Skeletal muscle satellite cell (primary cell): ENCODE results near the gene ASXL1.
"Not testable (repeated sequence)": the region's sequence is repeated elsewhere in the genome, so short reads cannot be mapped to it uniquely, and the experiment has no call there.

ENCODE experiments used
- H3K27me3 ChIP-seq: 2 replicates; pipeline ENCODE4 v1.7.0; 2013; ENCODE audit warnings: low read length; ENCODE audit not compliant: control insufficient read depth, insufficient read depth
- H3K36me3 ChIP-seq: 2 replicates; pipeline ENCODE4 v1.7.0; 2013; ENCODE audit warnings: mild to moderate bottlenecking, control low read depth, low read length; ENCODE audit not compliant: insufficient read depth
- H3K4me1 ChIP-seq: 2 replicates; pipeline ENCODE4 v1.7.0; 2013; ENCODE audit warnings: low read length; ENCODE audit not compliant: control insufficient read depth, insufficient read depth
- H3K4me2 ChIP-seq: 2 replicates; pipeline ENCODE4 v1.7.0; 2013; ENCODE audit warnings: mild to moderate bottlenecking, low read length
- H3K4me3 ChIP-seq: 2 replicates; pipeline ENCODE4 v1.7.0; 2013; ENCODE audit warnings: low read length
- H3K9ac ChIP-seq: 2 replicates; pipeline ENCODE4 v1.7.0; 2013; ENCODE audit warnings: mild to moderate bottlenecking, low read depth, low read length, moderate library complexity
- H3K9me3 ChIP-seq: replicated peaks from 2 replicates; pipeline ENCODE4 v1.7.0; 2013; ENCODE audit warnings: mild to moderate bottlenecking, control low read depth, low read length

ASXL1 gene

GRCh38 chr20:32355907-32356621 lies 2.1 kb upstream of the ASXL1 start:
- Histone ChIP-seq H3K4me2 (peak overlapping the region; percentile 96), H3K9ac (peak overlapping the region; percentile 97), H3K4me1 (peaks cover 49% of the 10 kb centered on the region)
- not testable (repeated sequence) for H3K4me3 ChIP-seq, H3K27me3 ChIP-seq, H3K36me3 ChIP-seq, H3K9me3 ChIP-seq

GRCh38 chr20:32356622-32357374 lies 1.3 kb upstream of the ASXL1 start:
- Histone ChIP-seq H3K36me3 (no peaks in the 10 kb centered on the region), H3K9ac (peak overlapping the region; percentile 97), H3K27me3 (no peaks in the 10 kb centered on the region)

DNA sequence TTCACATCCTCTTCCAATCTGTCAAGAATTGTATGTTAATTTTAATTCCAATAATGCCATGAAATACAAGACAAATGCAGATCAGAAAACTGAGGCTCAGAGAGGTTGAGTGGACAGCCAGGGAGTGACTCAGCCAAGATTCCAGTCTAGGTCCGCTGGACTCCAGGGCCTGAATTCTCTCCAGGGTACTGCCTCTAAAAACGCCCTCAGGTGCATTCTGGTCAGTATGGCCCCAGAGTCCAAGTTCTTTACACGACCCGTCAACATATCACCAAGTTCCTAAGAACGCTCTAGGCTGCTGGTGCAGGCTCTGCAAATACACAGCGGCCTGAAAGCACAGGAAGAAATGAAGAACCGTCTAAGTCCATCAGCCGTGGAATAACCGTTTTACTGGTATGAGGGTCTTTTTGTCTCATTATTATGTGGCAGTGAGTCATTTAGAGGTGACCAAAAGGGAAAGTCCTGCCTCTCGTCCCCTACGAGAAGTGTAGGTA lies 709 bp upstream of the ASXL1 start:
- H3K4me1 ChIP-seq: peaks cover 51% of the 10 kb centered on the region
- H3K9me3 ChIP-seq: no peaks in the 10 kb centered on the region
- no peaks in the 10 kb centered on the region for H3K27me3 ChIP-seq
- no peaks in the 10 kb centered on the region for H3K36me3 ChIP-seq
- H3K9ac ChIP-seq: peak overlapping the region; percentile 97
- H3K4me2 ChIP-seq: peak overlapping the region; percentile 96
- H3K4me3 ChIP-seq: peak overlapping the region; percentile 95

More at GRCh38 chr20:32356622-32357374, 1.3 kb upstream of the ASXL1 start:
- H3K4me2 ChIP-seq: peak overlapping the region; percentile 96
- peaks cover 50% of the 10 kb centered on the region for H3K4me1 ChIP-seq
- peak overlapping the region; percentile 95 for H3K4me3 ChIP-seq
- no peaks in the 10 kb centered on the region for H3K9me3 ChIP-seq

- Histone ChIP-seq H3K4me2 (no peak overlapping the region), H3K9me3 (no peaks in the 10 kb centered on the region), H3K36me3 (no peaks in the 10 kb centered on the region), H3K27me3 (no peaks in the 10 kb centered on the region), H3K9ac (peak overlapping the region; percentile 97), H3K4me3 (peak overlapping the region; percentile 95), H3K4me1 (peaks cover 62% of the 10 kb centered on the region)
Observed at GRCh38 chr20:32358632-32358882, 426 bp downstream of the ASXL1 start.

DNA sequence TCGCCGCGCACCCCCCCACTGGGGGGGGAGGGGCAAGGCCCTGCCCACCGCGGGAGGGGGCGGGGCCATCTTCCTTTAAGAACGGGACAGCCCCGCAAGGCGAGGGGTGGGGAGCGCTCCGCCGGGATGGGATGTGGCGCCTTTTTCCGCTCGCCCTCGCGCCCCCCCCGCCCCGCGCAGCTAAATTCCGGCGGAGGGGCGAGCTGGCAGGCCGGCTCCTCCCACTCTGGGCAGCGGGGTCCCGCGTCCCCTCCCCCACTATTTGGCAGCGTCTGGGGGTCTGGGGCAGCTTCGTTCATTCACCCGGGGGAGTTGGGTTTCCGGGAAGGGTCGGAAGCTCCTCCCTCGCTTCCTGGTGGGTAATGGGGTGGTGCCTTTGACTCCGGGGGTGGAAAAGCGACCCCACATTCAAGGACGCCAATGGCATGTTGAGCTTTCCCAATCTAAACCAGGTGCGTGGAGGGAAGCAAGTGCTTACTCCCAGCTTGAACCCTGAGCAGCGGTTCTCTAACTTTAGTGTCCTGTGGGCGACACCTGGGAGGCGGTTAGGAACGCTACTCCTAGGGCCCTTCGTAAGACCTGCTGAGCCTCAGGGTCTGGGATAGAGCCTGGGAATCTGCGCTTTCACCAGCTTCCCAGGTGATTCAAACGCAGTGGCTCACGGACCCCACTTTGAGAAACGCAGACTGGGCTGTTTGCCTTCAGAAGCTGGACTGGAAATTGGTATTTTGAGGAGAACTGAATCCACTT lies 927 bp downstream of the ASXL1 start:
- peak overlapping the region; percentile 95 for H3K4me3 ChIP-seq
- no peaks in the 10 kb centered on the region for H3K9me3 ChIP-seq
- H3K4me2 ChIP-seq: peak overlapping the region; percentile 83
- H3K36me3 ChIP-seq: no peaks in the 10 kb centered on the region
- H3K27me3 ChIP-seq: no peaks in the 10 kb centered on the region
- H3K9ac ChIP-seq: peak overlapping the region; percentile 87
- H3K4me1 ChIP-seq: peaks cover 61% of the 10 kb centered on the region

- Histone ChIP-seq H3K9me3 (no peaks in the 10 kb centered on the region), H3K4me1 (peaks cover 54% of the 10 kb centered on the region), H3K4me3 (peak overlapping the region; percentile 95), H3K9ac (peak overlapping the region; percentile 87), H3K27me3 (no peaks in the 10 kb centered on the region), H3K36me3 (no peaks in the 10 kb centered on the region), H3K4me2 (peak overlapping the region; percentile 83)
Observed at GRCh38 chr20:32359633-32360332, 1.7 kb downstream of the ASXL1 start.

- Histone ChIP-seq H3K9me3 (no peaks in the 10 kb centered on the region), H3K27me3 (no peaks in the 10 kb centered on the region), H3K4me3 (peak overlapping the region; percentile 95), H3K4me1 (peaks cover 49% of the 10 kb centered on the region), H3K4me2 (peak overlapping the region; percentile 83), H3K36me3 (no peaks in the 10 kb centered on the region), H3K9ac (peak overlapping the region; percentile 87)
Observed at GRCh38 chr20:32360333-32360634, 2.2 kb downstream of the ASXL1 start.

DNA sequence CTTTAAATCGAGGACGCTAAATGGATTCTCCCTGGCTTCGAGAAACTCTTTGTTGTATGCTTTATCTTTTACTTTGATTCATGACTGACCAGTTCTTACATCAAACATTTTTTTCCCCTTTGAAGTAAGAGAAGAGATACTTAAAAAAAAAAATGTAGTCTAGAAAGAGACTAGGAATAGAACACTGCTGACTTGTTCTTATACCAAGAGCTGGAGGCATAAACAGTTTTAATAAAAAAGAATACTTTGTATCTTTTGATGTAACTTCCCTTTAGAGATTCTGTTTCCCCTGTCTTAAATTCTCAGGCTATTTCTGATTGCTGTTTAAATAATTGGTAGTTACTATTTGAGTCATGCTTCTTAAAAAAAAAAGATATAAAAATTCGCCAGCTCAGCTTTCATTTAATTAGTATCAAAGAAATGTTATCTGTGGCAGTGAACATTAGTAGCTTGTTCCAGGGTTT lies 4.8 kb downstream of the ASXL1 start:
- H3K27me3 ChIP-seq: no peaks in the 10 kb centered on the region
- H3K9me3 ChIP-seq: no peaks in the 10 kb centered on the region
- no peak overlapping the region for H3K9ac ChIP-seq
- H3K4me1 ChIP-seq: peaks cover 49% of the 10 kb centered on the region
- no peak overlapping the region for H3K4me3 ChIP-seq
- H3K36me3 ChIP-seq: peaks cover 6% of the 10 kb centered on the region
- peak overlapping the region; percentile 40 for H3K4me2 ChIP-seq

- no peak overlapping the region for H3K4me3 ChIP-seq
- peaks cover 54% of the 10 kb centered on the region for H3K4me1 ChIP-seq
- H3K4me2 ChIP-seq: peak overlapping the region; percentile 40
- H3K9me3 ChIP-seq: no peaks in the 10 kb centered on the region
- H3K27me3 ChIP-seq: no peaks in the 10 kb centered on the region
- H3K9ac ChIP-seq: no peak overlapping the region
- peaks cover 11% of the 10 kb centered on the region for H3K36me3 ChIP-seq
Observed at GRCh38 chr20:32363492-32363891, 5.4 kb downstream of the ASXL1 start.

DNA sequence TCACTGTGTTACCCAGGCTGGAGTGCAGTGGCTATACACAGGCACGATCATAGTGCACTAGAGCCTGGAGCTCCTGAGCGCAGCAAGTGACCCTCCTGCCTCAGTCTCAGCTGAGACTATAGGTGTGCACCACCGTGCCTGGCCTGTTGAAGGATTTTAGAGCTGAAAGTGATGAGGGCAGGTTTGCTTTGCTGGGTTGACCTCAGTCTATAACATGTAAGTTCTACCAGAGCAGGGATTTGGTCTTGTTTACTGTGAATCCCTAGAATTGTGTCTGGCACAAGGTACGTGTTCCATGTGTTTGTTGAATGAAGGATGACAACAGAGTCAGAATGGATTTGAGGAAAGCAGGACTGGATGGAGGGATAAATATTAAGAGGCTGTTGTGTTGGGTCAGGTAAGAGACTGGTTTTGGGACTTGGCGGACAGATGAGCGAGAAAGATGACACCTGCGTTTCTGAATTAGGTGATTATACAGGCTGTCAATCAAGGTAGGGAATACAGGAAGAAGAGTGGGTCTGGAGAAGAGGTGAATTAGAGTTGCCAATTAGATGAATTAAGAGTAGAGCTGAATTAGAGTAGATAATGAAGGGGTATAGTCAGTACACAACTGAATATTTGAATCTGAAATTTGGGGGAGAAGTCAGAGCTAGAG lies 6.5 kb downstream of the ASXL1 start:
- Histone ChIP-seq H3K27me3 (no peaks in the 10 kb centered on the region), H3K9me3 (no peaks in the 10 kb centered on the region), H3K4me2 (no peak overlapping the region), H3K4me1 (peaks cover 57% of the 10 kb centered on the region), H3K4me3 (no peak overlapping the region), H3K36me3 (peaks cover 19% of the 10 kb centered on the region), H3K9ac (no peak overlapping the region)

DNA sequence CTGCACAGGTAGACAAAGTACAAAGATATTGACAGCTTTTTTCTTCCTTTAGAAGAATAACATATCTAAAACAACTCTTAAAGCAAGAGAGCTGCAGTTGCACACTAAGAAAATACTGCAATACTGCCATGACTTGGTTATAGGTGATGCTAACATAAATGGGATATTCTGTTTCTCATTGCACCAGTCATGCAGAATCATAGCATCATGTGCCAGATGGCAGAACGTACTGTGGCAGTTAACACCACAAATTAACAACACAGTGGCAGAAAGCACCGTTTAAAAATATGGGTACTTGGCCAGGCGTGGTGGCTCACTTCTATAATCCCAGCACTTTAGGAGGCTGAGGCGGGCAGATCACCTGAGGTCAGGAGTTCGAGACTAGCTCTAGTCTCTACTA lies 7.4 kb downstream of the ASXL1 start:
- H3K4me2 ChIP-seq: no peak overlapping the region
- peaks cover 24% of the 10 kb centered on the region for H3K36me3 ChIP-seq
- H3K27me3 ChIP-seq: no peaks in the 10 kb centered on the region
- H3K4me3 ChIP-seq: no peak overlapping the region
- peaks cover 52% of the 10 kb centered on the region for H3K4me1 ChIP-seq
- H3K9me3 ChIP-seq: no peaks in the 10 kb centered on the region
- no peak overlapping the region for H3K9ac ChIP-seq
